HCT116 (cell line): ENCODE results near the gene A3GALT2. TPM values are rescaled to one million over a fixed set of nuclear protein-coding genes. Genes with fewer than 3 reads are reported as not detected.

Experiments used
- ATAC-seq: fragments of 200-7000 bp; cut with Tn5 transposase; 2 replicates; pipeline ENCODE4 v1.9.1; 2020; ENCODE audit warnings: mild to moderate bottlenecking, moderate library complexity
- BruUV-seq: library from RNA; stranded (reverse); fragments of 400-500 nt; replicated peaks from 2 replicates; lab custom pipeline; 2021; lab: Mats Ljungman, UMichigan
- CTCF ChIA-PET: fragments of 300-600 bp; sonication (Branson Sonifier 250); formaldehyde crosslinking; loops from one replicate; lab custom pipeline; 2021; ENCODE audit warnings: antibody characterized with exemption; lab: Charles Lee
- POLR2A ChIA-PET: fragments of 300-600, 350-600 bp; sonication (Branson Sonifier 250); formaldehyde crosslinking; loops from one replicate; lab custom pipeline; 2021; ENCODE audit warnings: antibody characterized with exemption; lab: Charles Lee
- RAD21 ChIA-PET, 2 experiments: fragments of 300-600 bp; sonication (Branson Sonifier 250); formaldehyde crosslinking; loops; one replicate each; lab custom pipeline; 2023; ENCODE audit warnings: low total read pairs in 2 of 2; ENCODE audit not compliant: uncharacterized antibody in 2 of 2, unreplicated experiment in 2 of 2, low non-redundant PET in 1 of 2; lab: Charles Lee
- DNase-seq: peaks from one replicate; pipeline ENCODE4 v3.0.0-alpha.2; 2010; ENCODE audit warnings: low read depth, low spot score
- H2AFZ ChIP-seq: fragments of 200-600 bp; shearing (Covaris generic), sonication (generic); 2 replicates; pipeline ENCODE4 v1.6.1; 2017; ENCODE audit warnings: low read depth, mixed run types, mixed read lengths, antibody characterized with exemption, low read length; ENCODE audit not compliant: poor library complexity, severe bottlenecking
- H3K27ac ChIP-seq: 2 replicates; pipeline ENCODE4 v1.5.1; 2012; ENCODE audit warnings: low read depth, low read length
- H3K27me3 ChIP-seq: fragments of 200-600 bp; sonication (generic); 2 replicates; pipeline ENCODE4 v1.6.1; 2016; ENCODE audit warnings: mixed run types, low read length, mixed read lengths; ENCODE audit not compliant: insufficient read depth
- H3K36me3 ChIP-seq, 2 experiments: fragments of 200-500 bp in 1 of 2; fragments of 200-600 bp in 1 of 2; sonication (Bioruptor generic) in 1 of 2; sonication (generic) in 1 of 2; 2 replicates each; pipeline versions ENCODE4 v1.5.1 to v1.6.1; 2014 to 2016; ENCODE audit warnings: low read length in 2 of 2, inconsistent platforms in 1 of 2, mixed read lengths in 1 of 2, mixed run types in 1 of 2; ENCODE audit not compliant: insufficient read depth in 2 of 2, control insufficient read depth in 1 of 2
- H3K4me1 ChIP-seq, 2 experiments: fragments of 200-600 bp in 1 of 2; sonication (generic) in 1 of 2; 2 replicates each; pipeline versions ENCODE4 v1.5.1 to v1.6.1; 2012 to 2017; ENCODE audit warnings: low read length in 2 of 2, inconsistent platforms in 1 of 2, mild to moderate bottlenecking in 1 of 2, mixed read lengths in 1 of 2, mixed run types in 1 of 2, moderate library complexity in 1 of 2; ENCODE audit not compliant: insufficient read depth in 2 of 2, control insufficient read depth in 1 of 2
- H3K4me2 ChIP-seq: fragments of 200-600 bp; sonication (generic); 2 replicates; pipeline ENCODE4 v1.6.1; 2017; ENCODE audit warnings: mixed run types, low read length, mixed read lengths
- H3K4me3 ChIP-seq, 2 experiments: fragments of 200-600 bp in 1 of 2; sonication (generic) in 1 of 2; replicated peaks in 1 of 2; 2 replicates each; pipeline ENCODE4 v1.5.1; 2011 to 2016; ENCODE audit warnings: low read length in 2 of 2, control low read depth in 1 of 2, low read depth in 1 of 2, mild to moderate bottlenecking in 1 of 2, mixed read lengths in 1 of 2, mixed run types in 1 of 2
- H3K79me2 ChIP-seq: fragments of 200-600 bp; sonication (generic); 2 replicates; pipeline ENCODE4 v1.6.1; 2017; ENCODE audit warnings: mild to moderate bottlenecking, mixed run types, low read length, moderate library complexity, mixed read lengths; ENCODE audit not compliant: insufficient read depth
- H3K9ac ChIP-seq: fragments of 200-600 bp; sonication (generic); 2 replicates; pipeline ENCODE4 v1.6.1; 2016; ENCODE audit warnings: low read length, mixed read lengths
- H3K9me2 ChIP-seq: fragments of 200-600 bp; sonication (generic), shearing (Covaris generic); 2 replicates; pipeline ENCODE4 v1.6.1; 2017; ENCODE audit warnings: mixed run types, mild to moderate bottlenecking, moderate library complexity; ENCODE audit not compliant: insufficient read depth
- H3K9me3 ChIP-seq, 2 experiments: fragments of 200-500 bp in 1 of 2; fragments of 200-600 bp in 1 of 2; sonication (Bioruptor generic) in 1 of 2; sonication (generic) in 1 of 2; 2 replicates each; pipeline ENCODE4 v1.6.1; 2014 to 2017; ENCODE audit warnings: low read length in 2 of 2, mixed read lengths in 2 of 2, inconsistent platforms in 1 of 2, low read depth in 1 of 2, mild to moderate bottlenecking in 1 of 2, mixed run types in 1 of 2, moderate library complexity in 1 of 2; ENCODE audit not compliant: control insufficient read depth in 1 of 2, insufficient read depth in 1 of 2
- H4K20me1 ChIP-seq: fragments of 200-600 bp; sonication (generic), shearing (Covaris generic); 2 replicates; pipeline ENCODE4 v1.6.1; 2017; ENCODE audit warnings: mixed run types, mild to moderate bottlenecking, moderate library complexity; ENCODE audit not compliant: insufficient read depth
- ATF3 ChIP-seq: IDR thresholded peaks from 2 replicates; pipeline ENCODE4 v1.6.1; 2012
- CBX3 ChIP-seq: IDR thresholded peaks from 2 replicates; pipeline ENCODE4 v1.6.1; 2012; ENCODE audit warnings: low read depth
- CEBPB ChIP-seq: IDR thresholded peaks from 2 replicates; pipeline ENCODE4 v1.6.1; 2012; ENCODE audit warnings: low read depth
- CTCF ChIP-seq, 3 experiments: fragments of 200-600 bp in 1 of 3; sonication (generic) in 1 of 3; IDR thresholded peaks in 2 of 3; conservative IDR thresholded peaks in 1 of 3; 2 replicates each; pipeline ENCODE4 v1.5.1; 2012 to 2017; ENCODE audit warnings: low read depth in 2 of 3, low read length in 2 of 3, antibody characterized with exemption in 1 of 3, borderline replicate concordance in 1 of 3, control low read depth in 1 of 3, mild to moderate bottlenecking in 1 of 3, mixed read lengths in 1 of 3, mixed run types in 1 of 3, moderate library complexity in 1 of 3; ENCODE audit not compliant: insufficient read depth in 1 of 3
- ELF1 ChIP-seq: IDR thresholded peaks from 2 replicates; pipeline ENCODE4 v1.6.1; 2012; ENCODE audit warnings: low read depth, borderline replicate concordance
- EZH2 ChIP-seq: fragments of 200-600 bp; sonication (generic); IDR thresholded peaks from 2 replicates; pipeline ENCODE4 v1.6.1; 2017; ENCODE audit warnings: antibody characterized with exemption, mixed run types
- FOSL1 ChIP-seq: IDR thresholded peaks from 2 replicates; pipeline ENCODE4 v1.6.1; 2012; ENCODE audit warnings: low read depth
- JUND ChIP-seq: IDR thresholded peaks from 2 replicates; pipeline ENCODE4 v1.6.1; 2012
- REST ChIP-seq: IDR thresholded peaks from 2 replicates; pipeline ENCODE4 v1.6.1; 2012; ENCODE audit warnings: low read depth
- SP1 ChIP-seq: IDR thresholded peaks from 2 replicates; pipeline ENCODE4 v1.6.1; 2012; ENCODE audit warnings: low read depth
- YY1 ChIP-seq: IDR thresholded peaks from 2 replicates; pipeline ENCODE4 v1.6.1; 2011; ENCODE audit warnings: low read length, low read depth, moderate library complexity, mild to moderate bottlenecking; ENCODE audit not compliant: insufficient replicate concordance; ENCODE audit errors: extremely low read depth
- ZFX ChIP-seq: fragments of 450-650 bp; IDR thresholded peaks from 2 replicates; pipeline ENCODE4 v1.6.1; 2017
- ZNF274 ChIP-seq: fragments of 200-500 bp; sonication (Bioruptor generic); IDR thresholded peaks from 2 replicates; pipeline ENCODE4 v1.6.1; 2014; ENCODE audit warnings: mild to moderate bottlenecking, low read depth, low read length, inconsistent platforms
- intact Hi-C: fragments of 100-400 bp; cut with micrococcal nuclease; formaldehyde crosslinking; loops from 2 replicates; pipeline ENCODE4 v1.10.0; 2022
- total RNA-seq: library from RNA; stranded (reverse); gene quantifications from one replicate; pipeline ENCODE4 v1.2.1, GENCODE V29; 2021; ENCODE audit not compliant: unreplicated experiment

A3GALT2 gene
- total RNA-seq, 1 experiment from 2014 or later = not detected

- no peak for TF ChIP-seq REST
- no peak for TF ChIP-seq ELF1
- TF ChIP-seq ZNF274 = no peak
- no peak for TF ChIP-seq FOSL1
- TF ChIP-seq JUND = no peak
Observed at GRCh38 chr1:33257772-33258712, 62.9 kb downstream of the A3GALT2 start (continued).

- POLR2A ChIA-PET = interaction anchor here (0.7 to 0.8 kb wide), 2 partner anchors 41 to 130 kb away, joined by 3 read pairs; no protein-coding TSS in a partner anchor
- intact Hi-C loops = no loop called here
Observed at GRCh38 chr1:33257207-33257771, 63.6 kb downstream of the A3GALT2 start.

More at GRCh38 chr1:33257207-33257771, 63.6 kb downstream of the A3GALT2 start:
- no peaks in the 10 kb centered on the region for H3K36me3 ChIP-seq
- H3K9ac ChIP-seq = peak overlapping the region; percentile 66
- DNase-seq = no peak
- no peak for ATAC-seq
- H4K20me1 ChIP-seq = no peaks in the 10 kb centered on the region
- peak overlapping the region; percentile 69 to 72 for H3K4me3 ChIP-seq
- peaks cover 10 to 20% of the 10 kb centered on the region in 2 experiments for H3K4me1 ChIP-seq
- CTCF ChIA-PET = no interaction called here
- no peaks in the 10 kb centered on the region for H3K27me3 ChIP-seq
- H3K4me2 ChIP-seq = peak overlapping the region; percentile 80
- H3K9me3 ChIP-seq = no peaks in the 10 kb centered on the region
- RAD21 ChIA-PET = no interaction called here
- peak overlapping the region; percentile 95; the same call in 1 of the 2 replicates for H3K27ac ChIP-seq
- BruUV-seq = no TSS peak
- TF ChIP-seq JUND = no peak
- TF ChIP-seq EZH2 = no peak
- no peak for TF ChIP-seq ZFX
- TF ChIP-seq SP1 = no peak
- no peak for TF ChIP-seq ATF3
- no peak for TF ChIP-seq CBX3
- TF ChIP-seq CEBPB = no peak
- TF ChIP-seq YY1 = no peak
- TF ChIP-seq CTCF (IDR thresholded peaks at IDR 0.05 in 2 of 3, conservative IDR thresholded peaks at IDR 0.05 in 1 of 3; ENCODE audit: borderline replicate concordance in 1 of 3, insufficient read depth in 1 of 3, low read depth in 2 of 3, low read length in 2 of 3) = no peak
- H3K79me2 ChIP-seq = 0 out of 2 replicates have a peak, but pooled peaks cover 4% of the 10 kb centered on the region
- no peaks in the 10 kb centered on the region for H3K9me2 ChIP-seq
- peak overlapping the region; percentile 75 for H2AFZ ChIP-seq
